ENCODE data around the gene ACIN1. TPM values are rescaled to one million over a fixed set of nuclear protein-coding genes. Genes with fewer than 3 reads are reported as not detected.

Gene ACIN1
- polyA plus RNA-seq, 12 donors, result 108 to 284 (median 129) TPM; not detected in 1

GRCh38 chr14:23086565-23086964 lies 8.4 kb downstream of the ACIN1 start:
- no peak for DNase-seq

DNA sequence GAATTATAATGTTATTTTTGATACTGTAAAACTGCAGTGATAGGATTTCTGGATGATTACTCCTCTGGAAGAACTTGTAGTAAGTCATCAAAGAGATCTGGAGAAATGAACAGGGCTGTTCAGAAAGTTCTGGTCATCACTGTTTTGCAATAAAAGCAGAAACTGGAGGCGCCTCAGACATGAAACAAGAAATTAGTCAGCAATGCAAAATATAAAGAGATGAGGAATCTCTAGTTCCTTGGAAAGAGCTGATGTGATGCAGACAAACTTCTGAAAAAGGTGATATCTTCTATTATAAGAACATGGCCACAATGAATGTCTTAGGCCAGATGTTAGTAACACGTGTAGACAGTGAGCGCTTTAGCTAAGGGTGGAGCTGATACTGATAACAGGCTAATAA lies 9.5 kb downstream of the ACIN1 start:
- DNase-seq, result no peak

DNA sequence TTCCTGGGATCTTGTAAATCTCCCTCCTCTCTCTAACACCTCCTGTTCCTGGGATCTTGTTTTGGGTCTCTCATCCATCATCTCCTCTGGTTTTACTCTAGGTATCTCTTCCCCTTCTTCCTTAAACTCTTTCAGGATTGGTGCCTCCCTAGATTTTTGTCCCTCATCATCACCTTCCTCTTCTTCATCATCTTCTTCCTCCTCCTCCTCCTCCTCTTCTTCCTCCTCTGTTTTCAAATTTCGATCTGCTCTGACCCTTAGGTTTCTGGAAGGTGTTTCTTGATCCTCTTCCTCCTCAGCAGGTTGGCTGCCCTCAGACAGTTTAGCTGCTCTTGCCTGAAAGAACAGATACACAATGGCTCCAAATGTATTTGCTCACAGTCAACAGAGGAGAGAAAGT lies 14.5 kb downstream of the ACIN1 start:
- DNase-seq, result no peak

- no peak for DNase-seq
Observed at GRCh38 chr14:23079716-23080115, 15.2 kb downstream of the ACIN1 start.

GRCh38 chr14:23078692-23079116 lies 16.2 kb downstream of the ACIN1 start:
- no peak for DNase-seq

DNA sequence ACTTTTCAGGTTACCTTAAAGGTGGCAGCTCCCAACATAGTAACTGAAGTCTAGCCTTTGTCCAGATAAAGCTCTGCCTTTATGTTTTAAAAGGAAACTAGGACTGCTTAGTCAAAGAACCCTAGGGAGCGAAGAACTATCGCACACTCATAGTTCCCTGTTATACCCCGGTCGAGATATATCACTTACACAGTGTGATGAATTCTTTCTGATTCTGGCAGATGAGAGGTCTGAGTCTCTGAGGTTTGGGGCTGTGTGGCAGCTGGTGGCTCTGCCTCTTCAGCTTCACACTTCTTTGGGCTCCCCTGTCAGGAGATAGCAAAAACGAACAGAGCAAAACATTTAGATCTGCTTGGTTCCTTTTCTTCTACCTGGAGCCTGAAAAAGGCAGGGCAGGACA lies 17.0 kb downstream of the ACIN1 start:
- no peak for DNase-seq

GRCh38 chr14:23076785-23077408 lies 18.0 kb downstream of the ACIN1 start:
- no peak for DNase-seq

DNA sequence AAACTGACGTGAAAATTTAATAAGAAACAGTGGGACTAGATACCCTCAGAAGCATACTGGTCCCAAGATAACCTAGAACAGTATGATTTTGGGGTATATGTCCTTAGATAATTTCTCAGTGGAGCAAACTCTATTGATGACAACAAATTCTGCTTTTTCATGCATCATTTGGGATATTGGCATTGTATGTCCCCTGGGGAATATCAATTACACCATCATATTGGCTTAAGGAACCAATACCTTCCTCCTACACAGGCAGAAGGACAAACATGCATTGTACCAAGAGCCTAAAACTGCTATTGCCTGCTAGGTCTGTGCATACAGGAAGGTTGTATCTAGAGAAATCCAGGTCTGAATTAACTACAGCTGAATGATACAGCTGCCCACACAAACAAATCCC lies 20.0 kb downstream of the ACIN1 start:
- no peak for DNase-seq

- DNase-seq, result no peak
Observed at GRCh38 chr14:23071921-23072539, 22.9 kb downstream of the ACIN1 start.

DNA sequence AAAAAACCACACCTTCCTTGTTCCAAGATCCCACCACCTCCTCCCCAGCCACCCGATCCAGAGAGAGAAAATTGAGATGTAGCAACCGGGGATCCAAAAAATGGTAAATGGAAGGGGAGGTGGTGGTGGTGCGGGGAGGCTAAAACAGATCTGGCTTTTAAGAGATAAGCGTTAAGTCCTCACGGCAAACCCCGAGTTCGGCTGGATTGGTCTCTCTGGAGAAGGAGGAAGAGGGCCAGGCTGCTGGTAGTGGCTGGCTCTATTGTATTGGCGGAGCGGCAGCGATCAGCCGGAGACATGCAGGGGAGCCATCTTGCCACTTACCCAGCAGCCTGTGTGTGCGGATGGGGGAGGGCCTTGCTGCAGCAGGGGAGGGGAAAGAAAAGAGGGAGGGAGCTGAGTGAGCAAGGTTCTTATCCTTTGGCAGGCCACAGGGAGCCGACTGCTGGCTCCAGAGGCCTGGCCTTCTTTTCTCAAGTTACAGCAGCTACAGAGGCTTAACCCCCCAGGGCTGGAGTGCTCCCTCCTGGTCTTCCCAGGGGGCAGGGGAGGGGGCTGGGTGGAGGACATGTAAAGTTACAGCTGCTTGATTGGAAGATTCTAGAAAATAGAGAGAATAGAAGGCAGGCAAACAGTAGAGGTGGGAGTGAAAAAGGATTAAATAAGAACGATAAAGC lies 23.6 kb downstream of the ACIN1 start:
- peak; percentile 86 for DNase-seq

- DNase-seq, result no peak
Observed at GRCh38 chr14:23070262-23071129, 24.4 kb downstream of the ACIN1 start.

DNA sequence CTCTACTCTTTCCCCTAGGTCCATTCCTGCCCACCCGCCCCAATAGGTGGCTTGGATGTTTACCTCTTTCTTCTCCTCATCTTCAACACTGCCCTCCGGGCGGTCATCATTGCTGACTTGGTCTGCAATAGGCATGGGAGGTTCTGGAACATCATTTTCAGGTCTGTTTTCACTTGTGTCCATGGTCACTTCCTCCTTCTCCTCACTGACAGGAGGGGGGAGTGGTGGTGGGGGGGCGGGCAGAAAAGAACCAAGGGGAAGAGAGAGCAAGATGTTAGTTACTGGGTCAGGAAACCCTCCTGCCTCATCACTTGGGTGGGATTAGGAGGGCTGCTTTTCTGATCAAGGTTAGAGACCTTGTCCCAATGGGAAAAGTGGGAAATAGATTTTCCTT lies 25.5 kb downstream of the ACIN1 start:
- DNase-seq, result no peak

GRCh38 chr14:23068789-23069412 lies 26.0 kb downstream of the ACIN1 start:
- DNase-seq, result peak; percentile 89

- no peak for DNase-seq
Observed at GRCh38 chr14:23067847-23068788, 26.8 kb downstream of the ACIN1 start.

DNA sequence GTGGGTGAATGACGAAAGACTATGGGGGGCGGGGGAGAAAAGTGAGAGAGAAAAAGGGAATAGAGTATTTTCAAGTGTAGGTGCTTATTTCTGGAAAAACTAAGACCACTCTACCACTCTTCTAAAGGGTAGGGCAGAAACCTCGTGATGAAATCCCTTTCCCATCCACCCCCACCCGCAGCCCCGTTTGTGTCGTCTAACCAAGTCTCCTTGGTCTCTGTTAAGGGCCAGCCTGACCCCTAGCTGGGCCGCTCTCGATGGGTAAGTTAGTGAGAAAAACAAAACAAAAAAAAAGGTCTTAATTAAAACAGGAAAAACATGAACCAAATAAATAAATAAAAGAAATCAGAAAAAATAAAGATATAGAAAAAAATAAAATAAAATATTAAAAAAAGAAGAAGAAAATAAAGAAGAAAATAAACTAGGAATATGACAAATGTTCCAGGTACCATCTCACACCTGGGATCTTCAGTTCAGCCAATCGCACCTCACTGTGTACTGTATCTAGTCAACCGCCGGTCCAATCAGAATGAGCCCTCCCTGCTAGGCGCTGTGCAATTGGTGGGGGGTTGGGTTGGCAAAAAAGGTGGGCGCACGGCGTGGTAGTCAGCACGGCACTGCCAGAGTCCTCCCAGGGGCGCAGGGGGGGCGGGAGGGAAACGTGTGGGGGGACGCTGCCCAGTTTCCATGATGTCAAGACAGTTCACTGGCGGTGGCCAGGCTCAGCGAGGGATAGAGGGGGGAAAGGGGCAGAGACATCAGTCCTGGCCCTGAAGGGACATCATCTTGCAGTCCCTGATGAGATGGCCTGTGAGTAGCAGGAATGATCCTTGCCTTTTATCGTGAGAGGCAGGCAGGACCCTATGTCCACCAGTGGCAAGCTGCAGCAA lies 27.8 kb downstream of the ACIN1 start:
- DNase-seq, result no peak

DNA sequence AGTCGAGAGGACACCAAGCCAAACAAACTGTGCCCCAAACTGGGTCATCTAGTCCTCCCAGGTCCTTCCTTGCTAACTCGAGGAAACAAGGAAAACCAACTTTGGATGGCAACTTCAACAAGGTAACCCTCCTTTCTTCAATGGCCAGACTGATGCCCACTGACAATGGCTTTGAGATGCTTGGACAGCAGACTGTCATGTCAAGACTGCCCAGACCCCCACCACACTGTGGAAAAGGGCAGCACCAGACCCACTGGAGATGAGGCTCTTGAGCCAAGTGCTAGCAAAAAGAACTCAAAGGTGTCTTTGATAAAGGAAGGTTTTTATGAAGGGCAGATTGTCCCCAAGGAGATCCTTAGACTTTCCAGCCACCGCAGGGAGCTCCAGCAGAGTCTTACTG lies 28.6 kb downstream of the ACIN1 start:
- no peak for DNase-seq

DNA sequence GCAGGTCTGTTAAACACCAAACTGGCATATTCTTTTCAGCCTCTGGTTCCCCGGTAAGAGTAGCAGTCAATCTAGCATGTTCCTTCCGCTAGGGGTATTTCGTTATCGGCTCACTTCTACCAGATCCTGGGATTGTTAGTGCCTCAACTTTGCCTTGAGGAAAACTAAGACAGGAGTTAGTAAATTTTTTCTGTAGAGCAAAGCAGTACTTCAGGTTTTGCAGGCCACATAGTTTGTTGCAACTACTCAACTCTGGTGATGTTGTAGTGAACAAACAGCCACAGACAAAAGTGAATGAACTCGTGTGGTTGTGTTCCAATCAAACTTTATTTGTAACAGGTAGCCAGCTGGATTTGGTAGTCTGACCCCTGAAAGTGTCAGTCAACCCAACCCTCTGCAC lies 31.3 kb downstream of the ACIN1 start:
- no peak for DNase-seq

- DNase-seq, result no peak
Observed at GRCh38 chr14:23062002-23062401, 32.9 kb downstream of the ACIN1 start.

DNA sequence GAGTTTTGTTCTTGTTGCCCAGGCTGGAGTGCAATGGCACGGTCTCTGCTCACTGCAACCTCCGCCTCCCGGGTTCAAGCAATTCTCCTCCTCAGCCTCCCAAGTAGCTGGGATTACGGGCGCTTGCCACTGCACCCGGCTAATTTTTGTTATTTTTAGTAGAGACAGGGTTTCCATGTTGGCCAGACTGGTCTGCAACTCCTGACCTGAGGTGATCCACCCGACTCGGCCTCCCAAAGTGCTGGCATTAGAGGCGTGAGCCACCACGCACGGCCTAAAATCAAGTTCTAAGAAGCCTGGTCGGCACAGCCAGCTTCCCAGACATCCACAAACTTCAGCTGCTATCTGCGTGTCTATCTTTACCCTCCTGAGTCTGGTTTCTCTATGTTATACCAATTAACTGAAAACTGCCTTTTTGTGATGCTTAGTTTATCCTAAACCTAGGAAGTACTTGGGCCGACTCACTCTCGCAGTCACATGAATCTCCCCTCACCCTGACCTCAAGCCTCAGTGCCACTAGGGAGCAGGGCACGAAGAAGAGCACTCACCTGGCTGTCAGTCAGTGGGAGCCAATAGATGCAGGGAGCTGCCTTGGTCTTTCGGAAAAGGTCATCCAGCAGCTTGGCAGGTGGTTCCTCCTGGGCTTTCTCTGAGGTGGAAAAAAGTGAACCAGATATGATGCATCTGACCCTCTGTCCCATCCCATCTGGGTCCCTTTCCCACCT lies 34.2 kb downstream of the ACIN1 start:
- no peak for DNase-seq

Data from muscle of arm (tissue), 12 donors.